DND-41 (cell line): ENCODE data around the gene HMGN4.

ENCODE experiments used
- CTCF ChIP-seq: IDR thresholded peaks from 2 replicates; pipeline ENCODE4 v1.5.1; 2012; ENCODE audit warnings: borderline replicate concordance, low read length, moderate library complexity, mild to moderate bottlenecking; ENCODE audit not compliant: poor library complexity, severe bottlenecking; ENCODE audit errors: extremely low read depth
- EZH2 ChIP-seq: IDR thresholded peaks from 3 replicates; pipeline ENCODE4 v1.6.1; 2012; ENCODE audit warnings: borderline replicate concordance, low read depth, mild to moderate bottlenecking, moderate library complexity, low read length, inconsistent platforms; ENCODE audit not compliant: severe bottlenecking

- TF ChIP-seq CTCF, result no peak
- TF ChIP-seq EZH2, result no peak
Measured at GRCh38 chr6:26563488-26563887, 25.3 kb downstream of the HMGN4 start.
